Mucosa of rectum (tissue), 2 donors: ENCODE measurements around the gene MIEF2.
A peak's percentile ranks its signal among the peaks of the same experiment; 100 is the strongest.

Experiments used
- H3K27ac ChIP-seq, 2 donors: one replicate each; pipeline ENCODE4 v1.7.0; 2013; ENCODE audit warnings: inconsistent platforms in 2 of 2, low read depth in 2 of 2, low read length in 2 of 2
- H3K27me3 ChIP-seq, 2 donors: one replicate each; pipeline ENCODE4 v1.7.0; 2013; ENCODE audit warnings: low read length in 2 of 2; ENCODE audit not compliant: control insufficient read depth in 2 of 2, insufficient read depth in 2 of 2
- H3K36me3 ChIP-seq, 2 donors: one replicate each; pipeline ENCODE4 v1.7.0; 2013; ENCODE audit warnings: low read length in 2 of 2; ENCODE audit not compliant: control insufficient read depth in 2 of 2, insufficient read depth in 2 of 2
- H3K4me1 ChIP-seq, 2 donors: one replicate each; pipeline ENCODE4 v1.7.0; 2013; ENCODE audit warnings: low read length in 2 of 2, mild to moderate bottlenecking in 1 of 2; ENCODE audit not compliant: control insufficient read depth in 2 of 2, insufficient read depth in 2 of 2
- H3K4me3 ChIP-seq, 2 donors: one replicate each; pipeline ENCODE4 v1.7.0; 2013; ENCODE audit warnings: low read length in 2 of 2
- H3K9ac ChIP-seq, 2 donors: one replicate each; pipeline ENCODE4 v1.7.0; 2013; ENCODE audit warnings: low read length in 2 of 2, low read depth in 1 of 2, mild to moderate bottlenecking in 1 of 2
- H3K9me3 ChIP-seq, 2 donors: one replicate each; pipeline ENCODE4 v1.7.0; 2013; ENCODE audit warnings: low read length in 2 of 2; ENCODE audit not compliant: control insufficient read depth in 2 of 2
- donor health status: healthy.
- donor health status: Normal muscosa, but diverticular disease.

MIEF2 gene

GRCh38 chr17:18261659-18262058, 1.2 kb downstream of the MIEF2 start:
- no peaks in the 10 kb centered on the region for H3K27me3 ChIP-seq
- peak overlapping the region; percentile 93 to 96 for H3K27ac ChIP-seq
- peak overlapping the region; percentile 83 to 89 for H3K4me3 ChIP-seq

GRCh38 chr17:18262111-18262510, 1.6 kb downstream of the MIEF2 start:
- Histone ChIP-seq H3K27me3 (no peaks in the 10 kb centered on the region), H3K9ac (peak overlapping the region in 1 of 2 donors; percentile 26), H3K4me1 (peaks cover 27 to 36% of the 10 kb centered on the region in 2 donors), H3K27ac (no peak overlapping the region), H3K4me3 (peak overlapping the region in 1 of 2 donors; percentile 83), H3K9me3 (no peaks in the 10 kb centered on the region), H3K36me3 (peaks cover 13 to 23% of the 10 kb centered on the region in 2 donors)

More at GRCh38 chr17:18261659-18262058, 1.2 kb downstream of the MIEF2 start:
- Histone ChIP-seq H3K4me1 (peaks cover 30 to 41% of the 10 kb centered on the region in 2 donors), H3K9ac (peak overlapping the region; percentile 85 to 88), H3K36me3 (peaks cover 13 to 24% of the 10 kb centered on the region in 2 donors), H3K9me3 (no peaks in the 10 kb centered on the region)

GRCh38 chr17:18262641-18263040, 2.2 kb downstream of the MIEF2 start:
- Histone ChIP-seq H3K36me3 (peaks cover 13 to 23% of the 10 kb centered on the region in 2 donors), H3K27me3 (no peaks in the 10 kb centered on the region), H3K9ac (no peak overlapping the region), H3K27ac (no peak overlapping the region), H3K9me3 (no peaks in the 10 kb centered on the region), H3K4me1 (peaks cover 21 to 31% of the 10 kb centered on the region in 2 donors), H3K4me3 (no peak overlapping the region)

- peaks cover 13 to 23% of the 10 kb centered on the region in 2 donors for H3K36me3 ChIP-seq
- peaks cover 17 to 26% of the 10 kb centered on the region in 2 donors for H3K4me1 ChIP-seq
- no peak overlapping the region for H3K9ac ChIP-seq
- no peak overlapping the region for H3K27ac ChIP-seq
- no peaks in the 10 kb centered on the region for H3K27me3 ChIP-seq
- H3K9me3 ChIP-seq: no peaks in the 10 kb centered on the region
- H3K4me3 ChIP-seq: no peak overlapping the region
These were observed 3.6 kb downstream of the MIEF2 start for GRCh38 chr17:18263885-18264682.

- H3K27me3 ChIP-seq: no peaks in the 10 kb centered on the region
These were observed 6.9 kb downstream of the MIEF2 start for GRCh38 chr17:18267366-18267765.

GRCh38 chr17:18267927-18268711, 7.7 kb downstream of the MIEF2 start:
- peaks cover 13 to 24% of the 10 kb centered on the region in 2 donors for H3K36me3 ChIP-seq

More at GRCh38 chr17:18267366-18267765, 6.9 kb downstream of the MIEF2 start:
- Histone ChIP-seq H3K9me3 (no peaks in the 10 kb centered on the region), H3K36me3 (peaks cover 13 to 23% of the 10 kb centered on the region in 2 donors), H3K9ac (no peak overlapping the region), H3K4me3 (no peak overlapping the region), H3K4me1 (peaks cover 0 to 7% of the 10 kb centered on the region in 2 donors), H3K27ac (no peak overlapping the region)

GRCh38 chr17:18270046-18270931, 9.8 kb downstream of the MIEF2 start:
- no peaks in the 10 kb centered on the region for H3K4me1 ChIP-seq
- H3K36me3 ChIP-seq: peaks cover 5 to 18% of the 10 kb centered on the region in 2 donors
- H3K9ac ChIP-seq: no peak overlapping the region
- H3K27me3 ChIP-seq: no peaks in the 10 kb centered on the region
- H3K4me3 ChIP-seq: no peak overlapping the region
- H3K27ac ChIP-seq: no peak overlapping the region
- H3K9me3 ChIP-seq: no peaks in the 10 kb centered on the region

More at GRCh38 chr17:18267927-18268711, 7.7 kb downstream of the MIEF2 start:
- H3K9ac ChIP-seq: no peak overlapping the region
- no peaks in the 10 kb centered on the region for H3K27me3 ChIP-seq
- no peaks in the 10 kb centered on the region for H3K4me1 ChIP-seq
- no peak overlapping the region for H3K4me3 ChIP-seq
- no peaks in the 10 kb centered on the region for H3K9me3 ChIP-seq
- no peak overlapping the region for H3K27ac ChIP-seq

- no peaks in the 10 kb centered on the region for H3K4me1 ChIP-seq
- H3K4me3 ChIP-seq: no peak overlapping the region
- H3K9ac ChIP-seq: no peak overlapping the region
- no peaks in the 10 kb centered on the region for H3K9me3 ChIP-seq
- no peak overlapping the region for H3K27ac ChIP-seq
- no peaks in the 10 kb centered on the region for H3K27me3 ChIP-seq
- peaks cover 40 to 66% of the 10 kb centered on the region in 2 donors for H3K36me3 ChIP-seq
These were observed 16.6 kb downstream of the MIEF2 start for GRCh38 chr17:18277076-18277475.

GRCh38 chr17:18278867-18279266, 18.4 kb downstream of the MIEF2 start:
- Histone ChIP-seq H3K27ac (no peak overlapping the region), H3K36me3 (peaks cover 50 to 72% of the 10 kb centered on the region in 2 donors), H3K9me3 (no peaks in the 10 kb centered on the region), H3K27me3 (no peaks in the 10 kb centered on the region), H3K4me1 (no peaks in the 10 kb centered on the region), H3K9ac (no peak overlapping the region), H3K4me3 (no peak overlapping the region)
